GM21723 (cell line): ENCODE data around the gene PDPN.

ENCODE experiments used
- ATAC-seq: cut with Tn5 transposase; IDR thresholded peaks from one replicate; pipeline ENCODE4 v1.9.1; 2021; ENCODE audit warnings: mild to moderate bottlenecking, moderate library complexity; ENCODE audit not compliant: unreplicated experiment

Gene PDPN

GRCh38 chr1:13616234-13616633, 32.6 kb downstream of the PDPN start:
- no peak for ATAC-seq

- ATAC-seq: no peak
Measured at GRCh38 chr1:13617108-13617507, 33.5 kb downstream of the PDPN start.

GRCh38 chr1:13617773-13618172, 34.1 kb downstream of the PDPN start:
- ATAC-seq: no peak

- ATAC-seq: no peak
Measured at GRCh38 chr1:13618483-13618882, 34.9 kb downstream of the PDPN start.

- ATAC-seq: no peak
Measured at GRCh38 chr1:13619909-13620308, 36.3 kb downstream of the PDPN start.

GRCh38 chr1:13620825-13621224, 37.2 kb downstream of the PDPN start:
- no peak for ATAC-seq

GRCh38 chr1:13622446-13622845, 38.8 kb downstream of the PDPN start:
- no peak for ATAC-seq

GRCh38 chr1:13623021-13623637, 39.5 kb downstream of the PDPN start:
- no peak for ATAC-seq

GRCh38 chr1:13624526-13624925, 40.9 kb downstream of the PDPN start:
- ATAC-seq: no peak

GRCh38 chr1:13627127-13627526, 43.5 kb downstream of the PDPN start:
- no peak for ATAC-seq

GRCh38 chr1:13628218-13628617, 44.6 kb downstream of the PDPN start:
- no peak for ATAC-seq

GRCh38 chr1:13628711-13629110, 45.1 kb downstream of the PDPN start:
- no peak for ATAC-seq

GRCh38 chr1:13642306-13643004, 58.8 kb downstream of the PDPN start:
- no peak for ATAC-seq

GRCh38 chr1:13643017-13643416, 59.4 kb downstream of the PDPN start:
- ATAC-seq: no peak

GRCh38 chr1:13646521-13646920, 62.9 kb downstream of the PDPN start:
- ATAC-seq: no peak

GRCh38 chr1:13651279-13651678, 67.6 kb downstream of the PDPN start:
- ATAC-seq: no peak

- ATAC-seq: no peak
Measured at GRCh38 chr1:13652238-13652637, 68.6 kb downstream of the PDPN start.

- ATAC-seq: no peak
Measured at GRCh38 chr1:13661539-13661938, 77.9 kb downstream of the PDPN start.

- no peak for ATAC-seq
Measured at GRCh38 chr1:13662493-13662892, 78.9 kb downstream of the PDPN start.

GRCh38 chr1:13663969-13664368, 80.3 kb downstream of the PDPN start:
- no peak for ATAC-seq

- ATAC-seq: no peak
Measured at GRCh38 chr1:13664451-13664850, 80.8 kb downstream of the PDPN start.

- no peak for ATAC-seq
Measured at GRCh38 chr1:13666317-13666716, 82.7 kb downstream of the PDPN start.
